Measurements from ENCODE around the gene SLC29A4.
"Not testable (repeated sequence)": the region's sequence is repeated elsewhere in the genome, so short reads cannot be mapped to it uniquely, and the experiment has no call there.

GRCh38 chr7:5269992-5270657 is 12.6 kb upstream of the SLC29A4 start:
- TF ChIP-seq, protein P1, sequence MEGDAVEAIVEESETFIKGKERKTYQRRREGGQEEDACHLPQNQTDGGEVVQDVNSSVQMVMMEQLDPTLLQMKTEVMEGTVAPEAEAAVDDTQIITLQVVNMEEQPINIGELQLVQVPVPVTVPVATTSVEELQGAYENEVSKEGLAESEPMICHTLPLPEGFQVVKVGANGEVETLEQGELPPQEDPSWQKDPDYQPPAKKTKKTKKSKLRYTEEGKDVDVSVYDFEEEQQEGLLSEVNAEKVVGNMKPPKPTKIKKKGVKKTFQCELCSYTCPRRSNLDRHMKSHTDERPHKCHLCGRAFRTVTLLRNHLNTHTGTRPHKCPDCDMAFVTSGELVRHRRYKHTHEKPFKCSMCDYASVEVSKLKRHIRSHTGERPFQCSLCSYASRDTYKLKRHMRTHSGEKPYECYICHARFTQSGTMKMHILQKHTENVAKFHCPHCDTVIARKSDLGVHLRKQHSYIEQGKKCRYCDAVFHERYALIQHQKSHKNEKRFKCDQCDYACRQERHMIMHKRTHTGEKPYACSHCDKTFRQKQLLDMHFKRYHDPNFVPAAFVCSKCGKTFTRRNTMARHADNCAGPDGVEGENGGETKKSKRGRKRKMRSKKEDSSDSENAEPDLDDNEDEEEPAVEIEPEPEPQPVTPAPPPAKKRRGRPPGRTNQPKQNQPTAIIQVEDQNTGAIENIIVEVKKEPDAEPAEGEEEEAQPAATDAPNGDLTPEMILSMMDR (IDR thresholded peaks at IDR 0.05): not testable (repeated sequence)
- not testable (repeated sequence) for TF ChIP-seq ZFX (IDR thresholded peaks at IDR 0.05; ENCODE audit: borderline replicate concordance)
